Gastrocnemius medialis (tissue), 4 donors: Measurements from ENCODE around the gene PTCRA.

ENCODE experiments used
- POLR2A ChIP-seq, 2 donors: fragments of 450-650 bp; IDR thresholded peaks; one replicate each; pipeline ENCODE4 v1.6.1; 2017; ENCODE audit warnings: antibody characterized with exemption in 2 of 2, mild to moderate bottlenecking in 2 of 2, moderate library complexity in 2 of 2
- TF ChIP-seq, protein P1 (sequence below), 5 experiments: fragments of 450-650 bp in 3 of 5; fragments of 200-600 bp in 2 of 5; sonication (generic) in 2 of 5; IDR thresholded peaks in 4 of 5; conservative IDR thresholded peaks in 1 of 5; 1 replicate in 4 of 5; 2 replicates in 1 of 5; pipeline ENCODE4 v1.5.1; 2016 to 2019; ENCODE audit warnings: antibody characterized with exemption in 5 of 5, mild to moderate bottlenecking in 3 of 5, moderate library complexity in 3 of 5

DNA sequence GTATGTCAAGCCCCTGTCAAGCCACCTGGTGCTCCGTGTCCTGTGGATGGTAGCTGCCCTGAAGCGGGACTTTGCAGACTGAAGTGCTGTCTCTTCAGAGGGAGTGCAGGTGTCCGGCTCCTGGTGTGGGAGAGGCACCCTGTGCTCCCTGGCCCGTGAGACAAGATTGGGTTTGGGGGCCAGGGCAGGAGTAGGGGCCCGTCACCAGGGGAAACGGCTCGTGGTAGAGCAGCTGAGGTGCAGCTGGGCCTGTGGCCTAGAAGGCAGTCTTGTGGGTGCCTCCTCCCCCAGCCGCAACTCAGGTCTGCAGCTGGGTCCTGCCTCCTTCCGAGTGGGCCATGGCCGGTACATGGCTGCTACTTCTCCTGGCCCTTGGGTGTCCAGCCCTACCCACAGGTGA, at the start of gene PTCRA:
- TF ChIP-seq, protein P1, sequence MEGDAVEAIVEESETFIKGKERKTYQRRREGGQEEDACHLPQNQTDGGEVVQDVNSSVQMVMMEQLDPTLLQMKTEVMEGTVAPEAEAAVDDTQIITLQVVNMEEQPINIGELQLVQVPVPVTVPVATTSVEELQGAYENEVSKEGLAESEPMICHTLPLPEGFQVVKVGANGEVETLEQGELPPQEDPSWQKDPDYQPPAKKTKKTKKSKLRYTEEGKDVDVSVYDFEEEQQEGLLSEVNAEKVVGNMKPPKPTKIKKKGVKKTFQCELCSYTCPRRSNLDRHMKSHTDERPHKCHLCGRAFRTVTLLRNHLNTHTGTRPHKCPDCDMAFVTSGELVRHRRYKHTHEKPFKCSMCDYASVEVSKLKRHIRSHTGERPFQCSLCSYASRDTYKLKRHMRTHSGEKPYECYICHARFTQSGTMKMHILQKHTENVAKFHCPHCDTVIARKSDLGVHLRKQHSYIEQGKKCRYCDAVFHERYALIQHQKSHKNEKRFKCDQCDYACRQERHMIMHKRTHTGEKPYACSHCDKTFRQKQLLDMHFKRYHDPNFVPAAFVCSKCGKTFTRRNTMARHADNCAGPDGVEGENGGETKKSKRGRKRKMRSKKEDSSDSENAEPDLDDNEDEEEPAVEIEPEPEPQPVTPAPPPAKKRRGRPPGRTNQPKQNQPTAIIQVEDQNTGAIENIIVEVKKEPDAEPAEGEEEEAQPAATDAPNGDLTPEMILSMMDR (IDR thresholded peaks at IDR 0.05 in 4 of 5, conservative IDR thresholded peaks at IDR 0.05 in 1 of 5): no peak
- no peak for TF ChIP-seq POLR2A (IDR thresholded peaks at IDR 0.05)
